Prostate gland (tissue), 2 donors: ENCODE data around the gene PPP2R5C. TPM values are rescaled to one million over a fixed set of nuclear protein-coding genes. Genes with fewer than 3 reads are reported as not detected.
A peak's percentile ranks its signal among the peaks of the same experiment; 100 is the strongest.

Experiments
- DNase-seq: peaks from one replicate; pipeline ENCODE4 v3.0.0-alpha.2; 2019; ENCODE audit warnings: low spot score
- H3K27ac ChIP-seq, 2 donors: fragments of 200-600 bp; sonication (generic); 2 replicates each; pipeline ENCODE4 v1.5.1; 2017 to 2019
- H3K27me3 ChIP-seq: fragments of 200-600 bp; sonication (generic); replicated peaks from 2 replicates; pipeline ENCODE4 v1.5.1; 2019; ENCODE audit not compliant: insufficient read depth
- H3K36me3 ChIP-seq, 2 donors: fragments of 200-600 bp; sonication (generic); 1 replicate in 1 of 2; 2 replicates in 1 of 2; pipeline versions ENCODE4 v1.5.1 to v1.8.1; 2017 to 2019
- H3K4me1 ChIP-seq: fragments of 200-600 bp; sonication (generic); replicated peaks from 2 replicates; pipeline ENCODE4 v1.5.1; 2019
- H3K4me3 ChIP-seq, 2 donors: fragments of 200-600 bp; sonication (generic); 2 replicates each; pipeline ENCODE4 v1.5.1; 2017 to 2019
- H3K9me3 ChIP-seq: fragments of 200-600 bp; sonication (generic); 2 replicates; pipeline ENCODE4 v1.5.1; 2017
- POLR2A ChIP-seq: fragments of 450-650 bp; IDR thresholded peaks from one replicate; pipeline ENCODE4 v1.6.1; 2016; ENCODE audit warnings: antibody characterized with exemption, mild to moderate bottlenecking
- POLR2AphosphoS5 ChIP-seq: sonication (generic); formaldehyde crosslinking; IDR thresholded peaks from one replicate; pipeline ENCODE4 v1.6.1; 2017; ENCODE audit warnings: antibody characterized with exemption
- WGBS: methylation state at CpG from one replicate; pipeline ENCODE4 v1.1.5; 2018; 5-methylcytosine and 5-hydroxymethylcytosine counted together
- intact Hi-C: fragments of 100-400 bp; cut with DNase I; formaldehyde crosslinking; loops from one replicate; pipeline ENCODE4 v1.14.2; 2022
- total RNA-seq, 2 donors: library from RNA; depleted of rRNA; stranded (reverse); fragments of >200 nt; gene quantifications; one replicate each; pipeline ENCODE4 v1.1.0, GENCODE V29; 2016
- TF ChIP-seq, protein P1 (sequence below), 4 experiments: fragments of 200-600 bp in 2 of 4; fragments of 450-650 bp in 2 of 4; sonication (generic) in 2 of 4; IDR thresholded peaks; 1 replicate in 3 of 4; 2 replicates in 1 of 4; pipeline ENCODE4 v1.5.1; 2016 to 2019; ENCODE audit warnings: antibody characterized with exemption in 4 of 4, mild to moderate bottlenecking in 2 of 4, moderate library complexity in 2 of 4

The PPP2R5C gene
- total RNA-seq, 2 donors from 2014 or later = 67.8 to 96.2 TPM

DNA sequence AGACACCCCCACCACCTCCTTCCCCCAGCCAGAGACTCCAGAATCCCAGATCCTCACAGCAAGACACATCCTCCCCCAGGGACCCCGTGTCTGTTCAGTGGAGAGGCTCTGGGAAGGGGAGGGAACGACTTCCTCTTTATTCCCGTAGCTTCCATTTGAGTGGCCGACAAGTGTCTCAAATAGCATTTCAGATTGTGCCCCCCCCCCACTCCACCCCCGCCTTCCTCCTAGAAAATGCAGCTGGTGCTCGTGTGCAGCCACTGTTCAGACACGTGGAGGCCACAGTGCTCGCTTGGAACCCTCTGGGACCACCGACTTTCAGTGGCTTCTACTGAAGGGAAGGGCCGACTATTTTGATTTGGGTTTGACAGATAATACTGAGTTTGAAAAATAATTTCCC is 14.3 kb downstream of the PPP2R5C start:
- no peaks in the 10 kb centered on the region for H3K9me3 ChIP-seq
- no peak overlapping the region for H3K4me3 ChIP-seq
- DNase-seq = no peak
- no peaks in the 10 kb centered on the region for H3K36me3 ChIP-seq
- H3K4me1 ChIP-seq = no peaks in the 10 kb centered on the region
- H3K27ac ChIP-seq = no peak overlapping the region
- H3K27me3 ChIP-seq = no peaks in the 10 kb centered on the region
- WGBS = 83% methylated on average over 10 of the region's 10 CpGs
- no peak for TF ChIP-seq POLR2AphosphoS5
- intact Hi-C loops = no loop called here

DNA sequence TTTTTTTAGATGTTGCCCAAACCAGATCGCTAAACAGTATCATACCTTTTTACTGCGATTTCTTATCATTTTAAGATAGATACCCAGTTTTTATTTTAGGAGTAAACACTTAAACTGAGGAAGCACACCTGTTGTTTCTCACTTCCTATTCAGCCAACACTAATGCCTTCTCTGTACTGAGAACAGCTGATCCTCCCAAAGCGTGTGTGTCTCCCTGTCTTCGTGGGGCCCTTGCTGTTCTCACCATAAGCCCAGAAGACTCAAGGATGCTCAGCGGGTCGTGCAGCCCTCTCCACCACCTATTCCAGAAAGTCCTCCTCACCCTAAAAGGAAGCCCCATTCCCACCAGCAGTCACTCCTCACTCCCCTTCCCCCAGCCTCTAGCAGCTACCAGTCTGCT is 14.8 kb downstream of the PPP2R5C start:
- no peak for DNase-seq
- no peaks in the 10 kb centered on the region for H3K36me3 ChIP-seq
- no peak overlapping the region for H3K4me3 ChIP-seq
- 79% methylated on average over 6 of the region's 6 CpGs for WGBS
- H3K27ac ChIP-seq = no peak overlapping the region
- intact Hi-C loops = no loop called here
- TF ChIP-seq, protein P1, sequence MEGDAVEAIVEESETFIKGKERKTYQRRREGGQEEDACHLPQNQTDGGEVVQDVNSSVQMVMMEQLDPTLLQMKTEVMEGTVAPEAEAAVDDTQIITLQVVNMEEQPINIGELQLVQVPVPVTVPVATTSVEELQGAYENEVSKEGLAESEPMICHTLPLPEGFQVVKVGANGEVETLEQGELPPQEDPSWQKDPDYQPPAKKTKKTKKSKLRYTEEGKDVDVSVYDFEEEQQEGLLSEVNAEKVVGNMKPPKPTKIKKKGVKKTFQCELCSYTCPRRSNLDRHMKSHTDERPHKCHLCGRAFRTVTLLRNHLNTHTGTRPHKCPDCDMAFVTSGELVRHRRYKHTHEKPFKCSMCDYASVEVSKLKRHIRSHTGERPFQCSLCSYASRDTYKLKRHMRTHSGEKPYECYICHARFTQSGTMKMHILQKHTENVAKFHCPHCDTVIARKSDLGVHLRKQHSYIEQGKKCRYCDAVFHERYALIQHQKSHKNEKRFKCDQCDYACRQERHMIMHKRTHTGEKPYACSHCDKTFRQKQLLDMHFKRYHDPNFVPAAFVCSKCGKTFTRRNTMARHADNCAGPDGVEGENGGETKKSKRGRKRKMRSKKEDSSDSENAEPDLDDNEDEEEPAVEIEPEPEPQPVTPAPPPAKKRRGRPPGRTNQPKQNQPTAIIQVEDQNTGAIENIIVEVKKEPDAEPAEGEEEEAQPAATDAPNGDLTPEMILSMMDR (IDR thresholded peaks at IDR 0.05) = no peak
- TF ChIP-seq POLR2A = no peak
- no peak for TF ChIP-seq POLR2AphosphoS5
- H3K4me1 ChIP-seq = no peaks in the 10 kb centered on the region
- H3K27me3 ChIP-seq = no peaks in the 10 kb centered on the region
- H3K9me3 ChIP-seq = no peaks in the 10 kb centered on the region

DNA sequence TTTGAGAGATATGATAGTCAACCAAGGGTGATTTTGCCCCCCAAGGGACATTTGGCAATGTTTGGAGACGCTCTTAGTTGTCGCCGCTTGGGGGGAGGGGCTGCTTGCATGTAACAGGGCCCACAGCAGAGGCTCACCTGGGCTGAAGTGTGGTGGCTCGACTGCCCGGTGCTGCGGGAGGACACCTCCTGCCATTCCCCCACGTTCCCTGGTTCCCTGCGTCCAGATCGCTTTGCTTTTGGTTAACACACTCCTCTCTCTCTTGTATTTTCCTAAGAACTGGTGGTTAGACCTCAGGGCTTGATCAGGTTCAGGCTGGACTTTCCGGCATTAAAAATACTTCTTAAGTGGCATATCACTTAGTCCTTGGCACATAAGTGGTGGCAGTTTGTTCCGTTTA is 18.9 kb downstream of the PPP2R5C start:
- Histone ChIP-seq H3K27me3 (no peaks in the 10 kb centered on the region), H3K9me3 (no peaks in the 10 kb centered on the region), H3K4me3 (no peak overlapping the region), H3K4me1 (no peaks in the 10 kb centered on the region), H3K36me3 (no peaks in the 10 kb centered on the region), H3K27ac (no peak overlapping the region)
- intact Hi-C loops = no loop called here
- WGBS = 70% methylated on average over 11 of the region's 11 CpGs
- TF ChIP-seq POLR2A (no peak), POLR2AphosphoS5 (no peak)
- TF ChIP-seq, protein P1 (IDR thresholded peaks at IDR 0.05) = no peak
- DNase-seq = no peak

DNA sequence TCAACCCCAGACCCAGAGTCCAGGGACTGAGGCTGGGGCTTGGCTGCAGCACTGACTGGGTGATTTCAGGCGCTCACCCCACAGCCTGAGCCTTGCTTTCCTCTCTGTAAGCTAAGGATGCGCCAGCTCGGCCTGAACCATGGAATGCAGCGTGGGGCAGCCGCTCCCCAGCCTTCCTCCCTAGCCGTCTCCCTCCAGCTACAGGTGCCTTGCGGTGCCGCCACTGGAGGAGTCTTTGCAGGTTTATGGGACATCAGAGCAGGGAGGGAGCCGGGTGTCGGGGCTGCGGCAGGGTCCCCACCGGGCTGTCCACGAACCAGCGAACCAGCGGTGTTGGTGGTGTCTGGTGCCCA is 19.4 kb downstream of the PPP2R5C start:
- H3K27ac ChIP-seq = no peak overlapping the region
- H3K9me3 ChIP-seq = no peaks in the 10 kb centered on the region
- H3K4me3 ChIP-seq = peak overlapping the region; percentile 33 to 37
- TF ChIP-seq POLR2AphosphoS5 (no peak), POLR2A (no peak)
- TF ChIP-seq, protein P1 (IDR thresholded peaks at IDR 0.05) = no peak
- whole genome bisulfite sequencing = 14% methylated on average over 15 of the region's 15 CpGs
- H3K36me3 ChIP-seq = no peaks in the 10 kb centered on the region
- intact Hi-C loops = no loop called here
- no peaks in the 10 kb centered on the region for H3K27me3 ChIP-seq
- no peaks in the 10 kb centered on the region for H3K4me1 ChIP-seq
- DNase-seq = no peak

DNA sequence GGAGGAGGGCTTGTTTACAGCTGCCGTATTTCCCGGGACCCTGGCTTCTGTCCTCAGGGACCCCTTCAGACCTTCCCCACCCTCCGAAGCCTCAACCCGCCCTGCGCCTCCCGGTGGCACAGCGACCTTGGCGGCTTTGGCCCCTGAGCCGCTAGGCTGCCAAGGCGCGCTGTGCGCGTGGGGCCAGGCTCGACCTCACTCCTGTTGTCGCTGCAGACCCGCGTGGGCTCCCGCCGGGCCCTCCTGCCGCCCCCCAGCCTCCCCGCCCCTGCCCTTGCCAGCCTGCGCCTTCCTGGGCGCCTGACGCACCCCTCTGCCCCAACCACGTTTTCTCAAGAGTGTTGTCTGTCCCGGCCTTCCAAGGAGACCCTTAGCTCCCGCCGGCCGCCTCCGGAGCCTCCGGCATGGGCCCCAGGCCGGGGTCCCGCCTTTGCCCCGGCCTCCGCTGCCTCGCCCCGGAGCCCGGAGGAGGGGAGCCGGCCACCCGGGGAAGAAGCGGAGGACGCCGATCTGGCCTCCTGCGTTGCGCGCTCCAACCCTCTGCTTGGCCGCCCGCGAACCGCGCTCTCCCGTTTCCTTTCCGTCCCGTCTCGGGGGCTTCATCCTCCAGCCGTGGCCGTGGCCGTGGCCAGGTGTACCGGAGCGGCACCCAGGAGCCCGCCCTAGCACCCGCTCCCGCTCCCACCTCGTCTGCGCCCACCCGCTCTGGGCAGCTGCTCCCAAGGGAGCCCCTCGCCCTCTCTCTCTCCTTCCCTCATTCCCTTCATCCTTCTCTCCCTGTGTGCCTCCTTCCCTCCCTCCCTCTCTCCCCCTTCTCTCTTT is 19.9 kb downstream of the PPP2R5C start:
- Histone ChIP-seq H3K9me3 (no peaks in the 10 kb centered on the region), H3K4me1 (no peaks in the 10 kb centered on the region), H3K4me3 (peak overlapping the region; percentile 33 to 37), H3K27me3 (no peaks in the 10 kb centered on the region), H3K27ac (no peak overlapping the region), H3K36me3 (no peaks in the 10 kb centered on the region)
- intact Hi-C loops = no loop called here
- 2% methylated on average over 39 of the region's 67 CpGs for WGBS
- TF ChIP-seq POLR2A (no peak), POLR2AphosphoS5 (no peak)
- TF ChIP-seq, protein P1 (IDR thresholded peaks at IDR 0.05) = no peak
- no peak for DNase-seq
